Upper lobe of left lung (tissue), 6 donors: Measurements from ENCODE around the gene NR4A2. TPM values are rescaled to one million over a fixed set of nuclear protein-coding genes. Genes with fewer than 3 reads are reported as not detected.
A peak's percentile ranks its signal among the peaks of the same experiment; 100 is the strongest.

ENCODE experiments used
- ATAC-seq, 2 donors: fragments of 200-7000 bp; cut with Tn5 transposase; one replicate each; pipeline ENCODE4 v1.9.1; 2022; ENCODE audit warnings: mild to moderate bottlenecking in 2 of 2, moderate library complexity in 2 of 2; ENCODE audit not compliant: low FRiP score in 2 of 2
- DNase-seq, 2 donors: peaks; one replicate each; pipeline ENCODE4 v3.0.0-alpha.2; 2019 to 2020
- H3K27ac ChIP-seq, 4 donors: fragments of 200-600 bp; sonication (generic); one replicate each; pipeline ENCODE4 v1.5.1; 2016 to 2019
- H3K27me3 ChIP-seq, 4 donors: fragments of 200-600 bp; sonication (generic); one replicate each; pipeline ENCODE4 v1.5.1; 2017 to 2019
- H3K36me3 ChIP-seq, 4 donors: fragments of 200-600 bp; sonication (generic); one replicate each; pipeline ENCODE4 v1.5.1; 2016 to 2019
- H3K4me1 ChIP-seq, 4 donors: fragments of 200-600 bp; sonication (generic); one replicate each; pipeline ENCODE4 v1.5.1; 2018 to 2019
- H3K4me3 ChIP-seq, 4 donors: fragments of 200-600 bp; sonication (generic); one replicate each; pipeline ENCODE4 v1.5.1; 2017 to 2019; ENCODE audit warnings: mild to moderate bottlenecking in 2 of 4, moderate library complexity in 1 of 4
- H3K9me3 ChIP-seq, 4 donors: fragments of 200-600 bp; sonication (generic); one replicate each; pipeline ENCODE4 v1.5.1; 2018 to 2019
- CTCF ChIP-seq, 6 experiments: fragments of 450-650 bp in 4 of 6; fragments of 200-600 bp in 2 of 6; sonication (generic) in 2 of 6; IDR thresholded peaks; one replicate each; pipeline ENCODE4 v1.5.1; 2016 to 2019; ENCODE audit warnings: antibody characterized with exemption in 6 of 6
- EP300 ChIP-seq, 4 donors: sonication (generic); formaldehyde crosslinking; IDR thresholded peaks; one replicate each; pipeline ENCODE4 v1.5.1; 2017; ENCODE audit warnings: antibody characterized with exemption in 4 of 4, control low read depth in 2 of 4
- POLR2A ChIP-seq, 4 donors: fragments of 450-650 bp; IDR thresholded peaks; one replicate each; pipeline ENCODE4 v1.5.1; 2016 to 2017; ENCODE audit warnings: antibody characterized with exemption in 4 of 4, mild to moderate bottlenecking in 2 of 4
- POLR2AphosphoS5 ChIP-seq, 2 donors: sonication (generic); formaldehyde crosslinking; IDR thresholded peaks; one replicate each; pipeline ENCODE4 v1.5.1; 2017; ENCODE audit warnings: antibody characterized with exemption in 2 of 2
- WGBS, 2 donors: methylation state at CpG; one replicate each; pipeline ENCODE4 v1.1.5; 2017 to 2018; 5-methylcytosine and 5-hydroxymethylcytosine counted together
- total RNA-seq, 6 donors: library from RNA; depleted of rRNA in 4 of 6; stranded (reverse); fragments of >200 nt in 4 of 6; gene quantifications; one replicate each; pipeline versions ENCODE4 v1.1.0 to v1.2.1, GENCODE V29; 2016 to 2021
- donor health status: DM: no; HTN: no; CAD: no; lungs with moderate emphysema.
- donor health status: DM: no; HTN: yes; CAD: no; lungs with severe emphysema.

NR4A2 gene
- total RNA-seq, 6 donors from 2014 or later, result 3.0 to 12.6 (median 8.9) TPM

GRCh38 chr2:156322686-156323231, 9.8 kb downstream of the NR4A2 start:
- Histone ChIP-seq H3K4me1 (peaks cover 22 to 37% (median 34%) of the 10 kb centered on the region in 4 donors), H3K27me3 (peaks cover 0 to 25% (median 6%) of the 10 kb centered on the region in 4 donors), H3K4me3 (peak overlapping the region in 2 of 4 donors; percentile 51 to 55), H3K27ac (no peak overlapping the region), H3K36me3 (peaks cover 0 to 15% (median 6%) of the 10 kb centered on the region in 4 donors), H3K9me3 (no peaks in the 10 kb centered on the region)
- DNase-seq (peak in 1 of 2 donors; percentile 81), ATAC-seq (no peak)
- no peak for TF ChIP-seq EP300 (IDR thresholded peaks at IDR 0.05)
- TF ChIP-seq POLR2AphosphoS5 (IDR thresholded peaks at IDR 0.05), result no peak
- TF ChIP-seq CTCF (IDR thresholded peaks at IDR 0.05), result no peak
- no peak for TF ChIP-seq POLR2A (IDR thresholded peaks at IDR 0.05)
- WGBS, 2 donors, result 32 to 34% methylated on average over 25 to 26 of the region's 26 CpGs

- Histone ChIP-seq H3K4me1 (peaks cover 22 to 37% (median 34%) of the 10 kb centered on the region in 4 donors), H3K27me3 (peaks cover 0 to 25% (median 6%) of the 10 kb centered on the region in 4 donors), H3K27ac (no peak overlapping the region), H3K4me3 (peak overlapping the region in 3 of 4 donors; percentile 42 to 55 (median 51)), H3K9me3 (no peaks in the 10 kb centered on the region), H3K36me3 (peaks cover 0 to 10% (median 3%) of the 10 kb centered on the region in 4 donors)
- no peak for TF ChIP-seq POLR2A (IDR thresholded peaks at IDR 0.05)
- no peak for TF ChIP-seq POLR2AphosphoS5 (IDR thresholded peaks at IDR 0.05)
- no peak for TF ChIP-seq EP300 (IDR thresholded peaks at IDR 0.05)
- no peak for TF ChIP-seq CTCF (IDR thresholded peaks at IDR 0.05)
- ATAC-seq, result no peak
- DNase-seq, result peak in 1 of 2 donors; percentile 23
- WGBS, 2 donors, result 13 to 17% methylated on average over 16 to 21 of the region's 21 CpGs
These were observed 10.4 kb downstream of the NR4A2 start for GRCh38 chr2:156322051-156322685.

- H3K9me3 ChIP-seq, result no peaks in the 10 kb centered on the region
- peaks cover 22 to 37% (median 34%) of the 10 kb centered on the region in 4 donors for H3K4me1 ChIP-seq
- H3K27me3 ChIP-seq, result peaks cover 0 to 25% (median 6%) of the 10 kb centered on the region in 4 donors
- peak in 1 of 2 donors; percentile 86 for DNase-seq
- TF ChIP-seq EP300 (IDR thresholded peaks at IDR 0.05) (no peak), POLR2AphosphoS5 (IDR thresholded peaks at IDR 0.05) (no peak), POLR2A (IDR thresholded peaks at IDR 0.05) (no peak), CTCF (IDR thresholded peaks at IDR 0.05) (no peak)
- peak overlapping the region in 2 of 4 donors; percentile 77 to 81 for H3K27ac ChIP-seq
- 12 to 13% methylated on average over 28 to 31 of the region's 31 CpGs for WGBS, 2 donors
- ATAC-seq, result no peak
- H3K4me3 ChIP-seq, result peak overlapping the region in 3 of 4 donors; percentile 42 to 55 (median 51)
- peaks cover 0 to 10% (median 2%) of the 10 kb centered on the region in 4 donors for H3K36me3 ChIP-seq
These were observed 11.1 kb downstream of the NR4A2 start for GRCh38 chr2:156321243-156321904.

DNA sequence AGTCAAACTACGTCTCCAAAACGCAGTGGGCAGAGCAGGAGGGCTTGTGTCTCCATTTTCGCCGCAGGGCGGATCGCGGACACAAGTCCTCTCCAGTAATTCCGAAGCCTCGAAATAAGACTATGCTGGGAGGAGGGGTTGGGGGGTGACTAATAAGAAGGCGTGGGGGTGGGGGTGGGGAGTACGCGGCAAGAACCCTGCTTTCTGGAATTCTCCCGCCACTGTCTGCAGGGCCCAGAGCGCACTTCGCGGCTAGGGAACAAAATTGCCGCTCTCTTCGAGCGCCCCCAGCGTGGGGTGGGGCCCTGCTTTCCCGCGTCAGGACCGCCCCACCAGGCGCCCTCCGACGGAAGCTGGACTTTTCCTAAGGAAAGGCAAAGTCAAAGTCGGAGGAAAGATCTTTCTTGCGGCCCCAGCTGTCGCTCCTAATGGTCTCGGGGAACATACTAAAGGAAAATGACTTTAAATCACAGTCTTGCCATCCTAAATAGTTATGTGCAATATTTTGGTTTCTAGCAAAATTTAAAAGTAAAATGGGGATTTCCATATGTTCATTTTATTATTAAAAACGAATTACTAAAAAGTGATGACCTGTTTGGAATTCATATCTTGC, 11.9 kb downstream of the NR4A2 start:
- 3% methylated on average over 26 to 31 of the region's 31 CpGs for WGBS, 2 donors
- Histone ChIP-seq H3K27ac (peak overlapping the region; percentile 37 to 81 (median 70)), H3K4me1 (peaks cover 22 to 37% (median 34%) of the 10 kb centered on the region in 4 donors), H3K27me3 (peaks cover 0 to 25% (median 6%) of the 10 kb centered on the region in 4 donors), H3K9me3 (no peaks in the 10 kb centered on the region), H3K4me3 (peak overlapping the region in 3 of 4 donors; percentile 42 to 55 (median 51)), H3K36me3 (peaks cover 0 to 3% (median 1%) of the 10 kb centered on the region in 4 donors)
- DNase-seq (peak; percentile 25 to 80), ATAC-seq (peak; percentile 50 to 75)
- TF ChIP-seq POLR2AphosphoS5 (IDR thresholded peaks at IDR 0.05), result peak in 1 of 2 donors; percentile 27
- TF ChIP-seq CTCF (IDR thresholded peaks at IDR 0.05), result peak in 1 of 6 experiments; percentile 5
- TF ChIP-seq EP300 (IDR thresholded peaks at IDR 0.05), result no peak
- no peak for TF ChIP-seq POLR2A (IDR thresholded peaks at IDR 0.05)
